Measurements from ENCODE around the gene ACYP2.
"Not testable (repeated sequence)": the region's sequence is repeated elsewhere in the genome, so short reads cannot be mapped to it uniquely, and the experiment has no call there.

Gene ACYP2

DNA sequence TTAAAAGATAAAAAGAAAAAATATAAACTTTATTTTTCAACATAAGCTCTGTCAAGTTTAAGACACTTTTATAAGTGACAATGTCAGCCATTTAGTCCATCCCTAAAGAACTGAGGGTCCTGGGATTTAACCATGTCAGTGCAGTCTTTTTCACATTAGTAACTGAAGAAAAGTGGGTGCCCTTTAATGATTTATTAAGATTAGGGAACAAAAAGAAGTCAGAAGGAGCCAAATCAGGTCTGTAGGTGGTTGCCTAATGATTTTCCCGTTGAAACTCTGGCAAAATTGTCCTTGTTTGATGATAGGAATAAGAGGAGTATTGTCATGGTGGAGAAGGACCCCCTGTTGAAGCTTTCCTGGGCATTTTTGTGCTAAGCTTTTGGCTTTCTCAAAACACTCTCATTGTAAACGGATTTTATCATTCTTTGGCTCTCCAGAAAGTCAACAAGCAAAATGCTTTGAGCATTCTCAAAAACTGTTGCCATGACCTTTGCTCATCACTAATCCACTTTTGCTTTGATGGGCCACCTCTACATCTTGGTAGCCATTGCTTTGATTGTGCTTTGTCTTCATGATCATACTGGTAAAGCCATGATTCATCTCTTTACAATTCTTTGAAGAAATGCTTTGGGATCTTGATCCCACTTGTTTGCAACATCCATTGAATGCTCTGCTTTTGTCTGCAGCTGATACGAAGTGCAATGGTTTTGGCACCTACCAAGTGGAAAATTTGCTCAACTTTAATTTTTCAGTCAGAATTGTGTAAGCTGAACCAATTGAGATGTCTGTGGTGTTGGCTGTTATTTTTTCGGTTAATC is 118.6 kb downstream of the ACYP2 start:
- DNase-seq = no peak

DNA sequence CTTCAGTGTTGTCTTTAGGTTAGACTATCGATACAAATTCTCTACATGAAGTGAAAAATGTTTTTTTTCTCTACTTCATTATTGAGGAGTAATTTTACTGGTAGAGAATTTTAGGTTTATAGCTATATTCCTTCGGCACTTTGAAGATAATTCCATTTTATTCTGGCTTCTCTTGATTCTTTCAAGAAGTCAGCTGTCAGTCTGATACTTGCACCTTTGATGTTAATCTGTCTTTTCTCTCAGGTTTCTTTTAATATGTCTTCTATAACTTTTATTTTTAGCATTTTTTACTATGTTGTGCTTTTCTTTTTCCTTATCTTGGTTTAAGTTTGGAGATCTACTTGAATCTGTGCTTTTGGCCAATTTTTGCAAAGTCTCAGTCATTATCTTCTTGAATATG is 122.0 kb downstream of the ACYP2 start:
- DNase-seq = no peak

DNA sequence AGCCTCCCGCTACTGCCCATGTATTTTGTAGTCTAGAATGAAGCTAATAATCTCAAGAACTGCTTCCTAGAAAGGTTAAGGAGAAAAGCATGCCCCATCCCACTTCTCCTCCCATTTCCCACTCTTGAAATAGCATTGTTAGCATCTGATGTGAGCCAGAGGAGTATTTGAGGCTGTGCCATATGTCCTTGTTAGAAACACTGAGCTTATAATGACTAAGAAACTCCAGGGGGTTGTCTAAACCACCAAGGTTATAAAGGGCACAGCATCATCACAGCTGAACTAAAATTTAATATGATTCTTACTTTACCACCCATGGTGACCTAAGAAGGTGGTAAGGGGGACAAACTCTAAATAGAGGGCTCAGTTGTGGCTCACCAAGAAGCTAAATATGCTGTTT is 124.0 kb downstream of the ACYP2 start:
- no peak for DNase-seq

DNA sequence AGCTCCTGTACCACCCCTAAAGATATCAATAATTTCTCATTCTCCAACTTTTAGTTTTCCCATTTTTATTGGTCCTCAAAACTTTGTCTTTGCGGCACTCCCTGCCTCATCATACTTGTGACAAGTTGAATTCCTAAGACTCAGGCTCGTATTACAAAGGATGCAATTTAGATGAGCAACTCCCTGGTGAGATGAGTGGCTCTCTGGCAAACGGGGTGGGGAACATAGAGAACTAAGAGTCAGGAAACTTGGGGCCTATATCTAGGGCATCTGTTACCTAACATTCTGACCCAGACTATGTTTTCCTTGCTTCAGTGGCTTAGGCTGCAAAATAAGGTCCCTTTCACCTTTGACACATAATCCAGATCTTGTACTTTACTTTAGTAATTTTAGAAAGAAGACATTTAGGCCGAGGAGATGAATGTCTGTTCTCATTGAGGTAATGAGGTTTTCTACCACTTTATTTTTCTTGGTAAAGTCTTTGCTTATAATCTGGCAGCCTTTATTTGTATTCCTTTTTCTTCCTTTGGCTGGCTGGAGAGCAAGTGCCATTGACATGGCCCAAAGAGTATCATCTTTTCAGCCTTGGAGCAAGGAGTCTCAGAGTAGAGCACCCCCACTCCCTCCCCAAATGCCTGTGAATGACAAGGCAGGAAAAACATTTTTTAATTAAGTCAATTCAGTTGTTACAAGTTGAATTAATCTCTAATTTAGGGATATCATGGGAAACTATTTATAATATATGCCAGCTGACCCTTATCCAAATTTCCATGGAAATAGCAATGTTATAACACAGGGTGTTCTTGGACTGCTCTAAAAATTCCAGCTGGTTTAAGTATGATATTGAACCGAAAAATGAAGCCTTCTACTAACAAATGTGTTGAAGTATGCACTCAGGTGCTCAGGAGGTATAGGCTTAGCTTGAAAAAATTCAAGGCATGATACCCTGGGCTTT is 125.4 kb downstream of the ACYP2 start:
- no peak for DNase-seq

DNA sequence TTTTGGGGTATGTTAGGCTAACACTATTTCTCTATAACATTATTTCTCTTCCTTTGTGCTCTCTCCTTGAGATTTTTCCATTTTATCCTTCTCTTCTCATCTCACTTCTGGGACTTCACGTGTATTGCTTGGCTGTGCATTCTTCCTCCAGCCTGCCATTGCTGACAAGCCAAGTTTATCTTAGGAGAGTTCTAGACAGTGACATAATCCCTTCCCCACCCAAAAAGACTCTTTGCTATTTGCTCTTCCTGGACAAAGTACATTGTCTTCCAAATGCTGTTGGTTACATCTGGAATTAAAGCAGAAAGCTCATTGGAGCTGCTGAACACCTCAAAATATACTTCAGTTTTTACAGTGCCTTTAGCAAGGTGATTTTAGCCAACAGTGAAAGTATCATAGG is 131.7 kb downstream of the ACYP2 start:
- no peak for DNase-seq

DNA sequence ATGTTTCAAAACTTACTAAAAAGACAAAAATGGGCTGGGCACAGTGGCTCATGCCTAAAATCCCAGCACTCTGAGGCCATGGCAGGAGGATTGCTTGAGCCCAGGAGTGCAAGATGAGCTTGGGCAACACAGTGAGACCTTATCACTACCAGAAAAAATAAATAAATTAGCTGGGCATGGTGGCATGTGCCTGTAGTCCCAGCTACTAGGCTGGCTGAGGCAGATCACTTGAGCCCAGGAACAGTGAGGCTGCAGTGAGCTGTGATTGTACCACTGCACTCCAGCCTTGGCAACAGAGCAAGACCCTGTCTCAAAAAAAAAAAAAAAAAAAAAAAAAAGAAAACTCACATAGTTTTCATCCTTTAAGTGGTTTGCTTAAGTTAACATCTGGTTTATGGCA is 134.2 kb downstream of the ACYP2 start:
- DNase-seq = no peak

DNA sequence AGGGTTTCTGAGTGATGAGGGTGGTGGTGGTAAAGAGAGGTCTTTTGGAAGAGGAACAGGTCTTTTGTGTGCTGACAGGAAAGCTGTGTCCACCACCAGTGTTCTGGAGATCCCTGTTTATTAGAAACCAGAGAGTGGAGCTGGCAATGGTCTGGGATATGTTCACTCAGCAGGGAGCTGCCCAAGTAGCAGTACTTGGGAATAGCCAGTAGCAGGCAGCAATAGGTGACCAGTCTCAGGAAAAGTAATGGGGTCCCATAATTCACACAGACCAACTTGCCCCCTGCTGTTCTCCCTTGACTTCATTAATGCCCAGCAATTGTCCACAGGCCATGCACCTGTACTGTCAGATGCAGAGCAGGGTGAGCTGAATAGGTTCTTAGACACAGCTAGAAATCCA is 138.8 kb downstream of the ACYP2 start:
- DNase-seq = no peak

DNA sequence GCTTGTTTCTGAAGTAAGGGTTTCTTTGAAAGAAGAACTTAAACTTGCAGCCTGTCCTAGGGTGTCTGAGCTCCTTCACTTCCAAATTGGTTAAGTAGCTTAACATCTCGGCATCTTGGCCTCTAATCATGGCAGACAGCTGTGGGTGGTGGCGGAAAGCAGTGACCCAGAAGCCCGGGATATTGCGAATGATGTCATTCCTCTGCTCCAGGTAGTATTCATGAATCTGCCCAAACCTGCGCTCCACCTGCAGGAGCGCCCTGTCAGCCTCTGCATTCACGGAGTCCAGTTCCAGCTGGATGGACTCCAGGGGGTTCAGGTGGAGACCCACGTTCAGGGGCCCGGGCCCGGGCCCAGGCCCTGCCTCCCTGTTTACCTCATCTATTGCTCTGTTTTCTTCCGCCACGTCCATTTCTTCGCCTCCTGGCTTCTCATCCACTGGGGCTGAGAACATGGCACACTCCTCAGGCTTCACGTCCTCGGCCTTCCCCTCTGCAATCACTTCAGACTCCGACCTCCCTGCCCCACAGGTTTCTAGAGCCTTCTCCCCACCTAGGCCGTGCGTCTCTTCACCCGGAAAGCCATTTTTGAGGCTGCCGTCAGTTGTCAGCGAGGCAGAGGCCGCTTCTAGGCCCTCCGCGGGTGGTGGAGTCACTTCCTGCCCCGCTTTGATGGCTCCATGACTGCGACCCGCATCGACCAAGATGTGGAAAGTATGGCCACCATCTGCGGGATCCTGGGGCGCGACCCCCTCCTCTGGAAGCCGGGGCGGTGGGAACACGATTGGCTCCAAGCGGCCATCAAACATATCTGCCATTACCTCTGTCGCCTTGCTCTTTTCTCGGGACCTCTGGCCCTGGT is 140.0 kb downstream of the ACYP2 start:
- no peak for DNase-seq

DNA sequence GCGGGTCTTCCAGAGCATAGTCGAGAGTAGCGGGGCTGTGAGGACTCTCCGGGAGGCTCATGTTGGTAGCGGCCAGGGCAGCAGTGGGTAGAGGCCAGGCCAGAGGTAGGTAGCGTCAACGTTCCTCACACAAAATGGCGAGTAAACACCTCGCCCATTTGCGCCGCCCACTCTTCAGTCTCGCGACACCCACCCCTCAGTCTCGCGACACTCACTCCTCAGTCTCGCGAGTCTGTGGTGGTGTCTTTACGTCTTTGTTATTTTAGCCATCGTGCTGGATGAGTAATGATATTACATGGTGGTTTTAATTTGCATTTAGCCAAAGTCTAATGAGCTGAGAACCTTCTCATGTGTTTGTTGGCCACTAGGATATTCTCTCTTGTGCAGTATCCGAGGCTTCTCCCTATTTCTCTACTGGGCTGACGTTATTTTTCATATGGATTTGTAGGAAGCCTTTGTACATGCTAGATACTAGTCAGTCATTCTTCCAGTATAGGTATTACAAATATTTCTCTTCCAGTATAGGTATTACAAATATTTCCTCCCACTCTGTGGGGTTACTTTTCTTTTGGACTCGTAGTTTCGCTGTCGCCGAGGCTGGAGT is 140.8 kb downstream of the ACYP2 start, which contains the start of gene TSPYL6:
TSS of gene TSPYL6 (minus strand) at position 139 of the 604 bp plus-strand sequence. CDS start at position 61, 78 bp downstream.
- no peak for DNase-seq

DNA sequence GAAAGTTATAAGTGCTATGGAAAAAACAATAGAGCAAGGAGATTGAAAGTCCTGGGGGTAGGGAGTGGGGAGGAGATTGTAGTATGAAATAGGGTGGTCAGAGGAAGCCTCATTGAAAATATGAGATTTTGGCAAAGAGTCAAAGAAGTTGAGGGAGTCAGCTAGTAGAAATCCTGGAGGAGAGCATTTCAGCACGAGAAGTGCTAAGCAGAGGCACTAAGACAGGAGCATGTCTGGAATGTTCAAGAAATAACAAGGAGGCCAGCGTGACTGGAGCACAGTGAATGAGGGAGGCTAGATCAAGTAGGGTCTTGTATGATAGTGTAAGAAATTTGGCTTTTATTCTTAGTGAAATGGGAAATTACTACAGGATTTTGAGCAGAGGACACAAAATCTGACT is 142.8 kb downstream of the ACYP2 start:
- DNase-seq = no peak

DNA sequence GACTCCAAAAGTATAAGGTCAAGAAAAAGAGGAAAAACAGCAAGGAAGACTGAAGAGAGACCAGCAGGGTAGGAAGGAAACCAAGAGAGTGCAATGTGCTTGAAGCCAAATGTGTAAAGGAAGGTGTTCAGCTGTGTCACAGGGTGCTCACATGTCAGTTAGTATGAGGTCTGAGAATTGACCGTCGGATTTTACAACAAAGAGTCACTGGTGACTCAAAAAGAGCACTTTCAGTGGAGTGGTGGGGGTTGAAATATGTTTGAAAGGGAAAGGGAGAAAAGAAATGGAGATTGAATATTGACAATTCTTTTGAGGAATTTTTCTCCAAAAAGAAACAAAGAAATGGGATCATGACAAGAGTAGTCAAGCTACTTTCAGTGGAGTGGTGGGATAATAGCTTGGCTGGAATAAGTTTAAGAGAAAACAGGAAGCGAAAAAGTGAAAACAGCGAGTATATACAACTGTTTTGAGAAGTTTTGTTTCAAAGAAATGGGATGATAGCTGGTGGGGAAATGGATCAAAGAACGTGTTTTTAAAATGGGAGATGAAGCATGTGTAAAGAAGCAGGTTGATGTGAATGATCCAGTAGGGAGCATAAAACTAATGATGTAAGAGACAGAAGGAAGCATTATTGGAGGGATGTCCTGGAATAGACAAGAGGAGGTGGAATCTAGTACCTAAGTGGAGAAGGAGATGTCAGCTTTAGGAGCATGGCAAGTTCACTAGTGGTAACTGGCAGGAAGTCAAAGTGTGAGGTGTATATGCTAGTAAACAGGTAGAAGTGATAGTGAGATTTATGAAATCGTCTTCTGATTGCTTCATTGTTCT is 144.2 kb downstream of the ACYP2 start:
- no peak for DNase-seq

DNA sequence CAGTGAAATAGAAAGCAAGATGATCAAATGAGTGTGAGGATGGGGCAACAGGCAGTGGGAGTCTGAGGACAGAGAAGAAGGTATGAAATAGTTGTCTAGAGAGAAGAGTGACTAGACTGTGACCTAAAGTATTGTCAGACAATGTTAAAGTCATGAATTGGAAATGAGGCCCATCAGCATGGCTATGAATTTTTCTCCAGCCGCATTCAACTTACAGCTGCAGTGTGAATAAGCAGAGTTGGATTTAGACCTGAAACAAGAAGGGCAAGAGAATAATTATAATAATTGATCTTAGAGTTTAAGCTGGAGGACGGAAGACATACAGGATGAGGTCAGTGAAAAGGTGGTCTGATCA is 144.8 kb downstream of the ACYP2 start:
- DNase-seq = no peak

DNA sequence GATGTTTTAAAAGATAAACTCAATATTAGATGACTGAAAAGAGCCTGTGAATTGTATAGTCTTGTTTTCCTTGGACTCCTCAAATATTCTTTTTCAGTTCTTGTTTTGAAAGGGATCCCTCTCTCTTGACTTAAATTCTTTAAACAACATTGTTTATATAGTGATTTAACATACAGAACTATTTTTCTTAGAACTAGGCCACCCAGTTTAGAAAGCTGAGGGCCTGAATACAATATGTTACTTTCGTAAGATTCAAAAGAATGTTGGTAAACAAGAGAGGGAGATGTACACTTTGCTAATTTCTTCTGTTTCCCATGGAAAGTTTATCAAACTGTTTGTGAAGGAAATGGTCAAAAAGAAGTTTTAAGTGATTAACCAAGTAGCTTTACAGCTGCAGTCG is 146.1 kb downstream of the ACYP2 start:
- no peak for DNase-seq

DNA sequence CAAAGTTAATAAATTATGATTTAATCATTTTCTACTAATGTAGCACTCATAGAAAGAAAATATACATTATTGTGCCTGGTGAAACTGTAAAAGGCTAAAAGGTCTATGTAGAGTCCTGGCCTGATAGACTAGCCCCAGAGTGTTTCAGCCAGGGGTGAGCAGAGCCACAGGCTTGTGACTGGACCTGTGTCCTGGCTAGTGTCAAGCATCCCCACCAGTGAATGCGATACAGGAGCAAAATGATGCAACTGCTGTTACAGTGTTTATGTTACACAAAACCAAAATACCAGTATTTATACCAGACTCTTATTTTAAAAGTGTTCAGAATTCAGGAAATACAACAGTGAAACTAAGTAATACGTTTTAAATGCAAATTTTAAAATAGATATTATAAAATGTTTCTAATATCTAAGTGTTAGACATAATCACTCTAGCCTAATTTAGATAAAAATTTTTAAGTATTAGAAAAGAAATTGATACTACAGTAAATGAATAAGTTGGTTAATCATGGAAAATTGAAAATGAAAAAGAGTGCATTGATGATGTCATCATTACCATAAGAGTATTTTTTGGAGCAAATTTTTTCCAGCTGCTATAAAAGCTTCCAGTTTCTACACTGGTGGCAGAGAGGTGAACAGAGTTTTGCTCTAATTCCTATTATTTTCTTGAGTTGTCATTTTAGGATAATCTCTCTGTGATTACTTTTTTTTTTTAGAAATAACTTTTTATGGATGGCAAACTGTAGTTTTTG is 146.8 kb downstream of the ACYP2 start:
- no peak for DNase-seq

DNA sequence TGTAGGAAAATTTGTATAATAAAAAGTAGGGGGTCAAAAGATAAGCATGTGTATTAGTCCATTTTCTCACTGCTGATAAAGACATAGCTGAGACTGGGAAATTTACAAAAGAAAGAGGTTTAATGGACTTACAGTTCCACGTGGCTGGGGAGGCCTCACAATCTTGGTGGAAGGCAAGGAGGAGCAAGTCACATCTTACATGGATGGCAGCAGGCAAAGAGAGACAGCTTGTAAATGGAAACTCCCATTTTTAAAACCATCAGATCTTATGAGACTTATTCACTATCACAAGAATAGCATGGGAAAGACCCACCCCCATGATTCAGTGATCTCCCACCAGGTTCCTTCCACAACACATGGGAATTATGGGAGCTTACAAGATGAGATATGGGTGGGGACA is 149.7 kb downstream of the ACYP2 start:
- DNase-seq = not testable (repeated sequence)

DNA sequence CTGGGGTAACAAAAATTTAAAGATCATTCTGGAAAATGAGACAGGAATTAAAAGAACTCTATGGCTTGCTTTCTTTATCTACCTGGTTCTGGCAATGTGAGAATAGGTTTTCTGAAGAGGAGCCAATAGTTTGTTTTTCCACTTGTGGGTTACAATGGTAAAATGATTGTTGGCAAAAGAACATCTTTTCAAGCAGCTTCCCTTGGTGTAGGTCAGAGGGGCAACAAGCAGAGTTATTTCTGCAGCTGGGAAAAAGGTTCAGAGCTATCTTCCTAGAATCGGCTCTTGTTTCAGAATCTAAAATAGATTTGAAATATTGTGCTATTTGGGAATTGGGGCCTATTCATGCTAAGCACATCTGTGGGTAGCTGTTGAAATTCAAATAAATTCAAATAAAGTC is 152.2 kb downstream of the ACYP2 start:
- DNase-seq = no peak

DNA sequence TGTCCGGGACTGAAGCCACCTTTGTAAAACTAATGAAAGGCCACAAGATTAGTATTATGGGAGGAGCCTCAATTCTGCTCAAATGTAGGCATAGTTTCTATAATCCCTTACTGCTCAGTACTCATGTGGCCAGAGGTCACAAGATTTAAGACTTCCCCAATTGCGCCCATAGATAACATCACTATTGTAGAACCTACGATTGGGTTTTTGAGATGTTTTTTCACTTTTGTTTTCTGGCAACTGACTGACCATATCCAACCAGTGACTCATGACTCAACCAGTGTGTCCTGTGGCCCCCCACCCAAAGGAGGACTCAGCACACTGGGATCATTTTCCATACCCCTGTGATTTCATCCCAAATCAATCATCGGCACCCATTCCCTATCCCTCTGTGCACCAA is 155.8 kb downstream of the ACYP2 start:
- no peak for DNase-seq

DNA sequence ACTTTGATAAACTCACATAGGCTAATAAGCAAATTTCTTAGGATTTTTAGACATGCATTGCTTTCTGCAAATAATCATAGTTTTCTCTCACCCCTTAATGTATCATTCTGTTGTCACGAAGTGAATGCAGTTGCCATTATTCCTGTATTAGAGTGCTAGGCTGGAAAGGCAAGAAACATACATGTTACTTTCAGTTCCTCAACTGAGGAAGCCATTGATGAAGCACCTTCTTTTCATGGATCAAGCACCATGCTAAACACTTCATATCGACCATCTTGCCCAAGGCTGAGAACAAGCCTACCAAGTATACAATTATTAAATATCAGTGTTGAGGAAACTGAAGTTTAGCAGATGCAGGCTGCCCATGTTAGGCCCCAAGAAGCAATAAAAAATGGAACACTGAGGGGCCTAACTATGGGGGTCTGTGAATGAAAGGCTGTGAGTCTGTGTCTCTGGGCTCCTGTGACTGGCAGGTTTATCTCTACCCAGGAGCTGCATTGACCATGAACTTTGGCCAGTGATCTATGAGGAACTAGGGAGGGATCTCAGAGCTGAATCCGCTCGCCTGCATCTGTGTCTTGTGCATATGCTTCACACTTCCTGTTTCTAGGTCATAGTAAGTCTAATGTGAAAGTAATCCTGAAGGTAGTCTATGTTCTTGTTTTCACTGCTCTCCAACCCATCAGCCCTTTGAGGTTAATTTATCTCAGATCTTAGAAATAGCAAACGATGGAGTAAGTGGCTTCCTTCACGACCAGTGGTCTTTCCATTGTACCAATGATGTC is 156.6 kb downstream of the ACYP2 start:
- DNase-seq = no peak

DNA sequence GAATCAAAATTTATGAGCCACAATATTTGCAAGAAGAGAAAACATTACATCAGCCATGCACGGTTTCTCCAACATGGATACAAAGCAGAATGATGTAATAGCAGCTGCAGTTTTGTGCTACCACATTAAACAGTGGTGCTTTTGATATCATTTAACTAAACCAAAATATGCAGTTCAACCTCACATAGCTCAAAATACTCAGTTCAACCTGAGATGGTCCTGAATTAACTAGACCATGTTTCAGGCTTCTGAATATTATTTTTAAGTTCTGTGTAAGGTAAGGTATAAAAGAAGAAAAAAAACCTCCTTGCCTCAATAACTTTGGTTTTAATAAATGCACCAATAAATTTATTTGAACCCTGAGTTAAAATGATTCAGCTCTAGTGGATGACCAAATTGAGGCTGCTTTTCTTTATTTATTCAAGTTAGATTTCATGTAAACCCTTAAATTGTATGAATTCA is 159.4 kb downstream of the ACYP2 start:
- DNase-seq = no peak

DNA sequence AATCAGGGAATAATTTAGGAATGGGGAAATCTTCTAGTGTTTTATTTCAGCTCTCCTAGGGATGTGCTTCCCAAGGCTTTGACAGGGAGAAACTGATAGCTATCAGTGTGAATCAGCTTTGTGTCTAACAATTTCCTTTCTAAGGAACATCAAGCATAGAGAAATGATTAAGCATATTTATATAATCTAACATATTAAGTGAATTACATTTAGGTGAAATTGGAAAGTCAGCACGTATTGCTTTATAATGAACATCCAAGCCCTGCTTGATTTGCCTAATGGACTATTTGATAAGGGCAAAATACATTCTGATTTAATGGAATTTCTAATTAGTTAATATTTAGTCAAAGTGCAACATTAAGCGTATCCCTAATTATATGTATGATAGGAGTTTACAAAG is 160.1 kb downstream of the ACYP2 start:
- no peak for DNase-seq
